A204.1 (cell line): ENCODE results near the gene GRIK3.
"Not testable (repeated sequence)": the region's sequence is repeated elsewhere in the genome, so short reads cannot be mapped to it uniquely, and the experiment has no call there.

ENCODE experiments used
- FAIRE-seq: peaks from 2 replicates; lab custom pipeline; 2012; peaks lifted over from hg19 to GRCh38; lab: Jason Lieb, UNC

GRIK3 gene

DNA sequence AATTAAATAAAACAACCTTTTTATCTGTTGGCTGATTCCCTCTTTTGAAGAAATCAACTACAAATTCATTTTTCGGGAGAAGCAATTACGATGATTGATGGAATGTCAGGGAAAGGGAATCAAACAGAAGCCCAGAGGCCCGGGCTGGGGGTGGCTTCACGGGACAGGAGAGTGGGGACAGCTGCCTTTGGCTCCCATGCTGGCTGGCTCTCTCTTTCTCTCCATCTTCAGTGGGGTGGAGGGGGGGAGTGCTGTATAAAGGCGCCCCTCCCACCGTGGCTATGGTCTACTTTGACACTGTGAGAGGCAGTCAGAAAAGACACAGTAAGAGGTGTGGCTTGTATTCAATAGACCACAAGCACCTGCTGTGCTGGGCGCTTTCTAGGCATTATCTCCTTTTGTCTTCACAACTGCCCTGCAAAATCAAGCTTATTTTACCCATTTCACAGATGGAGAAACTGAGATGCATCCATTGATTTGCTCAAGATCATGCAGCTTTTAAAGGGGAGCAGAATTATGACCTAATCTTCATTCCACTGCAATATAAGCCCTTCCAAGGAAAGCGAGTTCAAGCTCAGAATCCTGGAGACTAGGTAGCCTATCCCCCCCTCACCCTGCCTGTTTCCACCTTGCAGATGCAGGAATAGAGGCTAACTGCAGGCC lies 92.9 kb downstream of the GRIK3 start:
- FAIRE-seq = no peak

DNA sequence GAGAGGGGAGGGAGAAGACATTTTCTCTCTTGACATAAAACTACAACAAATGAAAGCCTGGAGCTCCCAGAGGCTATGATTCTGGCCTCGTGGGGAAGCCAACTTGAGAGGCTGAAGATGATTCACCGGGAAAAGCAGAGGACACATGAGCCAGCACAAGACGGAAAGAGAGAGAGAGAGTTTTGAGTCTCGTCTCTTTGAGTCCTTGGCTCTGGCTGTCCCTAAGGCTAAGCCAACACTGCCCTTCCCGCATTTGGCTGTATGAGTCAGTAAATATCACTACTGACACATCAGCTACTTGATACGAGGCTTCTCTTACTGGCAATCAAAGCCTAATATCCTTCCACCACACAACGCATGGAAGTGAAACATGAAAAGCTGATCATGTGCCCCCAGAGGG lies 95.5 kb downstream of the GRIK3 start:
- no peak for FAIRE-seq

DNA sequence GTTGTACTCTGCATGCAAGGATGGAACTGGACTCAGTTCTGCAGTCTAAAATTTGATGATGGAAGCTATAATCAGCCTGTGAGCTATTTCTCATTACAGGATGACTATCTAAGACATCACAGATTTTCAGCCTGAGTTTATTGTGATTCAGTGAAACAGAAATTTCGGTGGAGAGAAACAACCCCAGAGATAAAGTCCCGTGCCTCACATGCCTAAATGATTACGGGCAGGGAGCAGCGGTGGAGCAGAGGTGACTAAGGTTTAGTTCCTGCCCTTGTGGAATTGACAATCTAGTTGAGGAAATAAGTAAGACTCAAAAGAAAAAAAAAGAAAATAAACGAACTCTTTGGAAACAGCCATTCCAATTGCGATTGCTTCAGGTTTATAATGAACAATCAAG lies 96.9 kb downstream of the GRIK3 start:
- no peak for FAIRE-seq

DNA sequence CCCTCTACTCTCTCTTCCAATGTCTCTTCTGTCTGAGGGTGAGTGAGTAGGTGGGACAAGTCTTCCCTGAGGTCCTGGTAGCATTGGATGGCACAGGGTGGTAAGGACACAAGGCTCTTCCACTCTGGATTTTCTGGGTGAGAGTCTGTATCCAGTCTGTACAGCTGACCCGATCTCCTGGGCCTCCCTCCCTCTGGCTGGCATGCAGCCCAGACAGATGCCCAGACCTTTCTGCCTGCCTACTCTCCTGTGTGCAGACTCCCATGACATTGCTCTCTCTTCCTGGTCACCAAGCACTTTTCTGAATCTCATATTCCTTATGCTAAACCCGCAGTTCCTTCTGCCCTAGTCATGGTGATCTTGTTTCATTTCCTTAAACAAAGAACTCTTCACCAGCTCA lies 100.3 kb downstream of the GRIK3 start:
- no peak for FAIRE-seq

DNA sequence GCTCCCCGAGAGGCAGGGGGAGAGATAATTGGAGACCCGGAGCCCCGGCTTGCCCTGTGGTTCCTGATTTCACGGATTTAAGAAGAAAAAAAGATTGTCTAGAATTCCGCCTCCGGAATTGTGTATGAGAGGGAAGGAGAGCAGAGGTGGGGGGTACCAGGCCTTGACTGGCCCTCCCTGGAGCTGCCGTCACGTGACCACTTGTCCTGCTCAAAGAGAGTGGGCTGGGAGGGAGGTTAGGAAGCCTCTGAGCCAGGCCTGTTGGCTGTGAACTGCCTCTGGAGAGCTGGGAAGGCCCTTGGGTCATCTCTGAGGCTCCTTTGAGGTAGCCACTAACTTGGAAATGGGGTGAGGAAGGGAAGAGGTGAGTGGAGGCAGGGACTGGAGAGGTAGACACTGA lies 106.5 kb downstream of the GRIK3 start:
- FAIRE-seq = no peak

DNA sequence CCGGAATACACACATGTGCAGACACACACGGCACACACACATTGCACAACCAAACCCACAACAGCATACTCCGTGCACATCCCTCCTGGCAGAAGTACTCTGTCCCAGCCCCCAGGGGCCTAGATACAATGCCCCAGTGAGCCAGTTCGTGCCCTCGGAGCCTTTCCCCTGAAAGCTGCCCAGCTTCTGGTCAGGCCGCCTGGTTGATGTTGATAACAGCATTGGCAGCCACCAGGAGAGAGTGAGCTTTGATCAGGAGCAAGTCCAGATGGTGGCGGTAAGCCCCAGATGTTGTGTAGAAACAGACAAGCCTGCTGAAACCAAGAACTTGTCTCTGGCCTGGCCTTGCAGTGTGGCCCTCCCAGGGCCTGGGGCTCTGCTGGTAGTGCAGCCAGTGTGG lies 109.1 kb downstream of the GRIK3 start:
- no peak for FAIRE-seq

DNA sequence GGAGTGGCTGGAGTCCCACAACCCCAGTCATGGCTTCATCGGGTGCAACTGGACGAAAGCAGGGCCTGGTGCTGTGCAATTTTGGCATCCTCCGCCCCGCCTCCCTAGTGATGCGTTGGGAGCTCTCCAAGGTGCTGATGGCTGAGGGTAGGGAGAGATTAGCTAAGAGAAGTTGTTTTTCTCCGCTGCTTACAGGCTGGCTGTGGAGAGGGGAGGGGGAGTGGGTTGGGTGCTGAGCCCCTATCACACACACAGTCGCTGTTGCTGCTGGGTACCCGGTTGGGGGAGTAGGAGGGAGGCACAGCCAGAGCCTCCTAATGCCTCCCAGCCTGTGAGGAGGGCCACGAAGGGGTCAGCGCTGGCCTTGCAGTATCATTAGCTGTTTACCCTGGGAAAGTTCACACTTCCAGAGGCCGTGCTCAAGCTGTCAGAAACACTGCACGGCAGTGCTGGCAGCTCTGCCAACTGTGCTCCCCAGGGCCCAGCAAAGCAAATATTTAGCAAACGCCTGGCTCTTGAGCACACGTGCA lies 110.0 kb downstream of the GRIK3 start:
- no peak for FAIRE-seq

DNA sequence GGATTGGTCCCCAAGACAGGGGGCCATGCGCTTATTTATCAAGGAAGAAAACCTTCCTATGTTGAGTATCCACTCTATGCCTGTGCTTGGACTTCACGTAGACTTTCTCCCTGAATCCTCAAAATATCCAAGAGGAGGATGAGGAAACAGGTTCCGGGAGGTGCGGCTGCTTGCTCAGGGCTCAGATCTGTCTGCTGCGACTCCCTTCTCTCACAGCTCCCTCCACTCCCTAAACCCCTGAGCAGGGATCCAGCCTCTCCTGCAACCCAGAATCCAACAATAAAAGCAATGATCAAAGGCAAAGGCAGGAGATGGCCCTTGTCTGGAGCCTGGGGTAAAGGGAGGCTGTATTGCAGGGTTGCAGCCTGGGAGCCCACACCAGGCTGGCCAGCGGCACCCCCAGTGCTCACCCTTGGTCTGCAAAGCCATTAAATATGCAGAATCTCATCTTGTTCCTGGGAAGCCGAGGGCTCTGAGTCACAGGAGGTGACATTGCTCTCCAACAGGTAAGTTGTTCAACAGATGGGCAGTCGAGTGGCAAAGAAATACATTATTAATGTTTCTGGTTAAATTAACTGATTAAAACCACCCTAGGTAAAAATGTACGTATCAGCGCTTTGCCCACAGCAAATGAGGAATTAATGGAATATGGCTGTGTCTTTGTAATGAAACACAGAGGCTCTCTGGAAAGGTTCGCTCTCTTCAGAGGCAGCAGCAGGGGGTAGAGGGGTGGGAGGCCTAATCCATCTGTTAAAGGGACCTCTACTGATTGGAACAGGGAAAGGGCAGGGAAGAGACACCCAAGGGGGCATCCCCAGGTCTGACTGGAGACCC lies 111.5 kb downstream of the GRIK3 start:
- FAIRE-seq = no peak

DNA sequence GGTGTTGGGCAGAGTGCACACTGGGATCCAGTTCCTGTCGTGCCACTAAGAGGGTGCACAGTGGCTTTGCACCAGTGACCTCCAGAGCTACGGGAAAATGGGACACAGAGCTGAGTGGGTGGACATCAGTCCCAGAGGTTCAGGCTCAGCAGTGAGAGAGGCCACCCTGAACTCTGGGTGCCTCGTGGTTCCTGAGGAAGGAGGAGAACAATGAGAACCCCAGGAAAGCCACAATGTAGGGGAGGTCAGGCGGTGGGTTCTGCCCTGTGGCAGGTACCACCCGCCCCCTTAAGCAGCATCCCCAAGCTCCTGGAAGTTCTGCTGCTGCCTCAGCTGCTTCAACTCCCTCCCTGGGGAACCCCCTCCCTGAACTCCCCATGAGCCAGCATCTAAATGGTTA lies 112.2 kb downstream of the GRIK3 start:
- FAIRE-seq = no peak

DNA sequence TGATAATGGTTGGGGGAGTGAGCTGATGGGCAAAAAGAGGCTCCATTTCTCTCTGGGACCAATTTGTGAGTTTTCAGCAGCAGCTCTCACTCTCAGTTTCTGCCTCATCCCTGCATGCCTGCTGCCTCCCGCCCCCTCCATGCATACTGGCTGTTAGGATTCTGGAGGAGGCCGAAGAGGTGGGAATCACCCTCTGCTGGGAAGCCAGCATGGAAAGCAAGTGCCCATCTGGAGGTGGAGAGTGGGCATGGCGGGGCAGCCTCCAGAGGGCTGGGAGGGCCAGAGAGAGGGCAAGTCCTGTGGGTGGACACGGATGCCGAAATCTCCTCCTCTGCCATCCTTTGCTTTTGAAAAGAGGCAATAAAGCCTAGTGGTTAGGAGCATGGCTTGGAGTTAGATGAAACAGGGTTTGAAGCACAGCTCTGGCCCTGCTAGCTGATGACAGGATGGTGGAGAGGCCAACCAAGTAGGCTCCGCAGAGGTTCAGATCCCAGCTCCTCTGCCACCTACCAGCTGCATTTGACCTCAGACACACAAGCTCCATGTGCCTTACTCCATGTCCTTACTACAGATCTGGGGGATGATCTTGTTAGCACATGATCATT lies 113.4 kb downstream of the GRIK3 start:
- FAIRE-seq = no peak

DNA sequence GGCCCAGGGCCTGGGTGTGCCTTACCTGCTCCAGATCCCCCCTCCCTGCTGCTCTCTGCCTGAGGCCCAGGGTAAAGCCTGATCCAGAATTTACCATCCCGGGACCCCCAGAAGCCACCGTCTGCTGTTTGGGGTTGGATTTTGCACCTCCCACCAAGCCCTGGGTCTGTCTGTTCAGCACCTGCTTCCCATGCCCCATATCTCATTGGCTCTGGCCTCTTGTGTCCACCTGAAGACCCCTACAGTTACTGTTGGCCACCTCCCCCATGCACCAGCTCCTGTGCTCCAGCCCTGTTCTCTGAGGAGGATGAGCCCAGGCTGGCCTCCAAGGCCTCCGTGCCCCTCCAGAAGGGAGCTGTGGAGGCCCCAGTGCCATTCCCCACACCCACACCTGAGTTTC lies 113.9 kb downstream of the GRIK3 start:
- FAIRE-seq = no peak

DNA sequence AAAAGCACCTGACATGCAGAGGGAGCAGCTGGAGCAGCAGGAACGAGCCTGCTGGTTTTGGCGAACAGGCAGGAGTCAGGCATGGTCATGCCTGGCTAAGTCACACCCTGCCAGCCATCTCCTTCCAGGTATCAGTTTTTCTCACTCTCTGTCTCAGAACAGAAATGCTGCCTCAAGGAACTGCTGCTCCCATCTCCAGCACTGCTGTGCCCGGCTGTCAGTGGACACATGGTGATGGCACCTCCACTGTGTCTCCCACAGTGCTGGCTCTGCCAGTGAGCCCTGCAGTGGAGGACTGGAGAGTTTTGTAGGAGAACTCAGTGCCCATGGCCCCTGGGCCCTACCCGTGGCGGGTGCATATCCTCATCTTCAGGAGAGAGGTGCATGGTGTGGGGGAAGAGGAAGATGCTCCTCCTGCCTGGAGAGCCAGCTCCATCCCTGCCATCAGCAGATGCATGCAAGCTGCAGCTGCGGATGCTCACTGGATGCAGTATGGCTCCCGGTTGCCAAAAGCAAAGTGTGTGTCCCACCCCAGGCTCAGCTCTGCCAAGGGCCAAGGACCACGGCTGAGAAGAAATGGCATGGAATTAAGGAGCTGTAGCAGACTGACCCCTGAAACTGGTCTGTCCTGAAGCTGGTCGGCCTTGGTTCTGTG lies 114.7 kb downstream of the GRIK3 start:
- no peak for FAIRE-seq

DNA sequence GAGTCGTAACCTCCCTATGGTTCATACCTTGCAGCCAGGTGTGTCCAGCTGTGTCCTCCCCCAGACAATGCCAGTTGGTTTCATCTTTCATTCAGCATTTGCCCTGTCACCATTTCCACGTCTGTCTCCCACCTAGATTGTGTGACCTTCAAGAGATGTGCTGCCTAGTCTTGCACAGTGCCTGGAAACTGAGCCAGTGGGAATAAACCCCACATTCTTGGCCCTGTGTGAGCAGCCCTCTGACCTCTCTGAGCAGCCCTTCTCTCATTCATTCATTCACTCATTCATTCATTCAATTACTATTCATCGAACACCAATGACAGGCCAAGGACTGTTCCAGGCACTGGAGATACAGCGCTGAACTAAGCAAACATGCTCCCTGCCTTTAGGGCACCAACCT lies 115.7 kb downstream of the GRIK3 start:
- no peak for FAIRE-seq

DNA sequence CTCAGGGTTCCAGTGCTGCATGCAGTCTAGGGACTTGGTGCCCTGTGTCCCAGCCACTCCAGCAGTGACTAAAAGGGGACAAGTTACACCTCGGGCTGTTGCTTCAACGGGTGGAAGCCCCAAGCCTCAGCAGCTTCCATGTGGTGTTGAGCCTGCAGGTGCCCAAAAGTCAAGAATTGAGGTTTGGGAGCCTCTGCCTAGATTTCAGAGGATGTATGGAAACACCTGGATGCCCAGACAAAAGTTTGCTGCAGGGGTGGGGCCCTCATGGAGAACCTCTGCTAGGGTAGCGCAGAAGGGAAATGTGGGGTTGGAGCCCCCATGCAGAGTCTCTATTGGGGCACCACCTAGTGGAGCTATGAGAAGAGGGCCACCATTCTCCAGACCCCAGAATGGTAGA lies 117.8 kb downstream of the GRIK3 start:
- FAIRE-seq = not testable (repeated sequence)

DNA sequence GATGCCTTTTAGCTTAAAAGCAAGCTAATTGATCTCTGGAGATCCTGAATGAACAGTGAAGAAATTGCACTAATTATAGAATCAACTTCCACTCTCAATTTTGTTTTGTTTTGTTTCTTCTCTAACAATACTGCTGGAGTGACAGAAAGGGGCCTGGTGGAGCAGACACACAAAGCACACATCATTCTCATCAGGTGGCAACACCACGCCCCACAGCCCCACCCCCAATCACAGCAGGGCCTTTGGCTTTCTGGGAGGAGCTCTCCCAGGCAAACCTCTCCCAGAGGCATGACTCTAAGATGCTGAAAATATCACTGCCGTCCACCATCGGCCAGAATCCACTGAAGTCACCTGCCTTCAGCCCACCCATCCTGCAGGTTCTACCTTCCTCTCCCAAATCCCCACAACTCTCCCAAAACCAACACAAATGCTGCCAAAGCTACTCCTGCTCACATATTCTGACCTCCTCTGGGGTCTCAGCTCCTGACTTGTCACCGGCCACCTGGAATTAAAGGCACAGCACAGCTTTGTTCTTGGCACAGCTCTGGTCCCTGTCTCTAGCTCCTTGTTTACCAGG lies 120.7 kb downstream of the GRIK3 start:
- no peak for FAIRE-seq

DNA sequence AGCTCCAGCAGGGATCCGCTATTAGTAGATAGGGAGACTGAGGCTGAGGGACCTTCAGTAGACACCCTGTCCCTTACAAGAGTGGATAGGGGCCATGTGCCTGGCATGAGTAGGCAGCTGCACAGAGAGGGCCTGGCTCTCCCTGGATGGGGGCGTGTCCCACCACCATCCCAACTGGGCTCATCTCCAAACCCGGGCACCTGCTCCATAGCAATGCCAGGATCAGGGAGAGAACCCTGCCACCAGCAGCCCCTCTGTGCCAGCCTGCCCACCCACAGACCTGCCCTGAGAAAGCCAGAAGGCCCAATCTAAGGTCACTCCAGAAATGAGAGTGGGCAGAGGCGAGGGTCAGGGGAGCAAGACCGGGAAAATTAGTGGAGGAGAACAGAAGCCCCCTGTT lies 121.3 kb downstream of the GRIK3 start:
- no peak for FAIRE-seq

DNA sequence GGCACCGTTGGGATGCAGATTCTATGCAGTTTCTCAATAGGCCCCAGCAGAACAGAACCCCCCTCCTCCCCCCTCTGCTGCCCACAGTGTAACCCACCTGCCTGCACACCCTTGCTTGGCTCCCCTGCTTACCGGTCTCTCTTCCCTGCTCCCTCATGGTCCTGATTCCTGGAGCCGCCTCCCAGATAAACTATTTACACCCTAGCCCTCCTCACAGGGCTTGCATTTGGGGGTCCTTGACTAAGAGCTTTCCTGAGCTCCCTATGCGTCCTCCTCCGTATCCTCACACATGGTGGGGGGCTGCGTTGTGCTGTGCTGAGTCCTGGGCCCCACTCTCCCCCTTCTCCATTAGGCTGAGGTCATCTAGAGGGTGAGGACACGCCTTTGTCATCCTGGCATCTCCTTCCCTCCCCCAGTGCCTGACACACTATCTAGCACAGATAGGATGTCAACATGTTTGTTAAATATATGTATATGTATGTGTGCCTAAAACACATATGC lies 121.9 kb downstream of the GRIK3 start:
- no peak for FAIRE-seq

DNA sequence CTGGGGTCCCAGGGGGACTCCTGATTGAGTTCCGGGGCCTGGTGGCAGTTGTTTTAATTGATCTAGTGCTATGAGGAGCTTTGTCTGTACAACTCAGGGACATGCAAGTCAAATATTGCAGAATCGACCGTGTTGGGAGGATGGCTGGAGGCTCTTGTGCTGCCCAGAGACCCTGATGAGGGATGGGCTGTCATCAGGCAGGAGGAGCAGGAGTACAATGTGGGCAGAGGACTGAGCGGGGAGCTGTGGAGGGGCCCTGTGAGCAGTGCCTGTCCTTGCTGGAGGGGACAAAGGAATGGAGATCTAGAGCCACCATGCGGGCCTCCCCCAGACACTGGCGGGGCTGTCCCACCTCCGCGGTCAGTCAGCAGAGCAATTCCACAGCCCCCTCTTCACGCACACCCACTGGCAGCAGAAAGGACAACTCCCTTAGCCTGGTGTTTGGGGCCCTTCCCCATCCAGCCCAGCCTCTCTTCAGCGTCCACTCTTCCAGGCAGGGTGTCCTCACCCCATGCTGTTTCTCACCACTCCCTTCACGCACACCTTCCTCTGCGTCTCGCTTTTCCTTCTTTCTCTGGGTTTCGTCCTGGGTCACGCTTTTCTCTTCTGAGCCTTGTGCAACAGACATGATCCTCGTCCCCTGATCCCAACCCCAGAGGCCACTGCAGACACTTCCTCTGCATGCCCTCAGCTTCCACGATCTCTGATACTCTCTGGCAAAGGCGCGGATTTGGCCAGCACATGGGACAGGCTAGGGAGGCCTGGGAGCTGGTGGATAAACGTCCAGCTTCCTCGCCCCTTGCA lies 122.6 kb downstream of the GRIK3 start:
- no peak for FAIRE-seq

DNA sequence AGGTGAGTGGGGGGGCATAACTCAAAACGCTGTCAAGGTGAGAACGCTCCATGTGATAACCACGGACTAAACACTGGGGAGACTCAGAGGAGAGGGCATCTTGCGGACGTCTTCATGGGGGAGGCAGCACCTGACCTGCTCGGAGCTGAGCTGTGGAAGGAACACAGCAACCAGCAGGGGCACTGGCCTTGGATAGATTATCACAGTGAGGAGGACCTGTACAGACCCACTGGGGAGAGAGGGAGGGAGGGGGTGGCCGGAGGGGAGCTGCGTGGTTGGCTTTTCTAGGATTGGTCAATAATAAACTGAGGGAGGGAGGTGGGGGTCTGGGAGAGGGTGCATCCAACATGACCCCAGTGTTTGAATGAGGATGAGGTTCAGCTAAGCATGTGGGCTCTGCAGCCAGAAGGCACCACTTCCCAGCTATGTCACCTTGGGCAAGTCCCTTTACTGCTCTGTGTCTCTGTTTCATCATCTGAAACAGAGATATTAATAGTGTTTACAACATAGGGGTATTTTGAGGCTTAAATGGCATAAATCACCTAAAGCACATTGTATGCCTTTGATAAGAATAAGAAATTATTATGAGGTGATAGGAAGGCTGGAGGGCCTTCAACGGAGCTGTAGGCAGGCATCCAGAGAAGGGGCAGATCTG lies 123.3 kb downstream of the GRIK3 start:
- no peak for FAIRE-seq

DNA sequence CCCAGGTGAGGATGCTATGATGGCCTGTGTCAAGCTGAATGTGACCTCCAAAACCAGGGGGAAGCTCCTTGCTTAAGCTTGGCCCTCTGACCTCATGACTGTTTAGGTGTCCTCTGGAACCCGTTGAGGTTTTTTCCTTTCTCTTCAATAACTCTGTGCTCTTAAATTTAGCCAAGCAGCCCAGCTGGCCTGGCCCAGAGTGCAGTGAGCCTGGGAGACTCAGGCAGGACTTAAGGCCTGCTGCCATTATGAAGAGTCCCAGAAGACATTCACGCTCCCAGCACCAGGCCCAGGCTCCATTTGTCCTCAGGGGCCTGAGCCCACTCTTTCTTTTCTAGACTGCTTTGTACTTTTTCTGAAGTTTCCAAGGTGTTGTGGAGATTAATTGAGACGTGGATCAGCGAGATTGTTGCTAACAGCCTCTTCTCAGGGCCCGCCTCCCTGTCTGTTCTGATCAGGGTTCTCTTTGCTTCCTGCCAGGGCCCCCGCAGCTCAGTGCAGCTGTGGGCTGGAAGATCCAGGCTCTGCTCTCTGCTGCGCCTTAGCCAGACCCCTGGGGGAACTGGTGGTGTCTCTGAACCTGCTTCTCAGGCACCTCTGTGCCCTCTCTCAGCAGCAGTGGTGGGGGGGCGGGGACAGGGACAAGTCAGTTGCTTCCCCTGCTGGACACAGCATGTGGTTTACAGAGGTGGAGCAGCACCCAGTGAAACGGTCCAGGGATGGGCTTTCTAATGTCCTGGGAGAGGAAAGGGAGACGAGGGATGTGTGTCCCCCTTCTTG lies 124.2 kb downstream of the GRIK3 start:
- no peak for FAIRE-seq
